Measurements from ENCODE around the gene SRD5A1.

DNA sequence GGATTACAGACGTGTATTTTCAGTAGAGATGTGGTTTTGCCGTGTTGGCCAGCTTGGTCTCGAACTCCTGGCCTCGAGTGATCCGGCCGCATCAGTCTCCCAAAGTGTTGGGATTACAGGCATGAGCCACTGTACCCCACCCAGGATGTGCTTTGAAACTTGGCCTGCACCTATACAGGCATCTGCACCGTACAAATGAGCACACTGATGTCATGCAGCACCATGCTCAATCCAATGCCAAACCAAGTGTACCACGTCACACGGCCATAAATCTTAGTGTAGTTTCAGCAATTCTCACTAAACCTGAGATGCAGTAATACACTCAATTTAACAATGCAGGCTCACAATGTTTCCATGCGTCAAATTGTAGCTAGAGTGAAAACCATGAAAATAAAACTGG is 6.7 kb upstream of the SRD5A1 start:
- TF ChIP-seq, protein P1, sequence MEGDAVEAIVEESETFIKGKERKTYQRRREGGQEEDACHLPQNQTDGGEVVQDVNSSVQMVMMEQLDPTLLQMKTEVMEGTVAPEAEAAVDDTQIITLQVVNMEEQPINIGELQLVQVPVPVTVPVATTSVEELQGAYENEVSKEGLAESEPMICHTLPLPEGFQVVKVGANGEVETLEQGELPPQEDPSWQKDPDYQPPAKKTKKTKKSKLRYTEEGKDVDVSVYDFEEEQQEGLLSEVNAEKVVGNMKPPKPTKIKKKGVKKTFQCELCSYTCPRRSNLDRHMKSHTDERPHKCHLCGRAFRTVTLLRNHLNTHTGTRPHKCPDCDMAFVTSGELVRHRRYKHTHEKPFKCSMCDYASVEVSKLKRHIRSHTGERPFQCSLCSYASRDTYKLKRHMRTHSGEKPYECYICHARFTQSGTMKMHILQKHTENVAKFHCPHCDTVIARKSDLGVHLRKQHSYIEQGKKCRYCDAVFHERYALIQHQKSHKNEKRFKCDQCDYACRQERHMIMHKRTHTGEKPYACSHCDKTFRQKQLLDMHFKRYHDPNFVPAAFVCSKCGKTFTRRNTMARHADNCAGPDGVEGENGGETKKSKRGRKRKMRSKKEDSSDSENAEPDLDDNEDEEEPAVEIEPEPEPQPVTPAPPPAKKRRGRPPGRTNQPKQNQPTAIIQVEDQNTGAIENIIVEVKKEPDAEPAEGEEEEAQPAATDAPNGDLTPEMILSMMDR (IDR thresholded peaks at IDR 0.05) = no peak
- TF ChIP-seq RCOR1 (IDR thresholded peaks at IDR 0.05; ENCODE audit: low read depth, low read length) (no peak), MAZ (IDR thresholded peaks at IDR 0.05; ENCODE audit: borderline replicate concordance, low read depth, low read length) (no peak), POLR2A (IDR thresholded peaks at IDR 0.05; ENCODE audit: low read length) (no peak)

All from A549 (cell line).